ENCODE results near the gene NFU1.
A peak's percentile ranks its signal among the peaks of the same experiment; 100 is the strongest.

NFU1 gene

DNA sequence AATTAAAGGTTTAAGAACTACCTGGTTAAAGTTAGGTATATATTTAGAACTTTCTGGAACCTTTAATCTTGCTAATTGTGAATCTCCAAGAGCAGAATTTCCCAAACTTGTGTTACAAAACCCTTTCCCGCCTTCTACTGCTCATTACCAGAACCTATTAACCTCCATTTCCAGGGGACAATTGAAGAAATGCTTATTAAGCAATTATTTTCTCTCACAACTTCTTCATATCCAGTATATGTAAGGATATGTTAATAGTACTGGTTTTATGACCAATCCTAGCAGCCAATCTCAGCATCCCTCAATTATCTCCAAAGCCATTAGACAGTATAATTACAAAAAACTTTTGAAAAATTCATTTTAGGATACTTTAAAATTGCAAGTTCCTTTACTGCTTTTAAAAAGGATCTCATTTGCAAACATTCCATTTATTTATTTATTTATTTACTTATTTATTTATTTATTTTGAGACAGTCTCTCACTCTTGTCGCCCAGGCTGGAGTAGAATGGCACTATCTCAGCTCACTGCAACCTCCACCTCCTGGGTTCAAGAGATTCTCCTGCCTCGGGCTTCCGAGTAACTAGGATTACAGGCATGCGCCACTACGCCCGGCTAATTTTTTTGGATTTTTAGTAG is 53.9 kb downstream of the NFU1 start:
- H3K4me3 ChIP-seq (ENCODE audit: low read length) = no peak overlapping the region
- no peak for DNase-seq (ENCODE audit: low read depth)
- TF ChIP-seq CTCF (conservative IDR thresholded peaks at IDR 0.05; ENCODE audit: low read length) = no peak

DNA sequence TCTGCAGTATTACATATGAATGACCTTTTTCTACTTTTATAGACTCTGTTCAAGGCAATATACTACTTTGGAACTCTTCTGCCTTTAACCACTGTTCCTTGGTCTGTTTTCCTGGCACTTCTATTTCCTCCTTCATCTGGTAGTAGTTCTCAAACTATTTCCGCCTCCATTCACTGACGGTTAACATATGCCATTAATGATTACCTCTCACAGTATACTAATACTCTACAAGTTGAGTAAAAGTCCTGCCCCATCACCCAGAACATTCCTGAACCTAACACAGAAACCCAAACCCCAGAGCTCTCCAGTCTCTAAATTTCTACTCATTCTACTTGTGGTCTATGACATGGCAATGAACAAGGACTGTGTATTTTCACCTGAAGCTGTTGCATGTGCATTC is 54.7 kb downstream of the NFU1 start:
- TF ChIP-seq CTCF (conservative IDR thresholded peaks at IDR 0.05; ENCODE audit: low read length) = no peak
- peak; percentile 10 for DNase-seq (ENCODE audit: low read depth)
- no peak overlapping the region for H3K4me3 ChIP-seq (ENCODE audit: low read length)

DNA sequence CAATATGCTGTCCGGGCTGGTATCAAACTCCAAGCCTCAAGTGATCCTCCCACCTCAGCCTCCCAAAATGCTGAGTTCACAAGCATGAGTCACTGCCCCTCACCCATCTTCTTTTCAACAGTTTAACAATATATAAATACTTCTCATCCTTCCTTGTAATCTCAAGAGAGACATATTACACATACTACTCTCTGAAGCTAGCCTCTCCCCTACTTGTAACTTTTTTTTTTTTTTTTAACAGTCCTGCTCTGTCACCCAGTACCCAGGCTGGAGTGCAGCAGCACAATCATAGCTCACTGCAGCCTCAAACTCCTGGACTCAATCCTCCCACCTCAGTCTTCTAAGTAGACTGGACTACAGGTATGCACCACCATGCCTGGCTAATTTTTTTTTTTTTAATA is 55.9 kb downstream of the NFU1 start:
- peak; percentile 29 for DNase-seq (ENCODE audit: low read depth)
- no peak for TF ChIP-seq CTCF (conservative IDR thresholded peaks at IDR 0.05; ENCODE audit: low read length)
- no peak overlapping the region for H3K4me3 ChIP-seq (ENCODE audit: low read length)

- no peak overlapping the region for H3K4me3 ChIP-seq (ENCODE audit: low read length)
- peak; percentile 14 for DNase-seq (ENCODE audit: low read depth)
- no peak for TF ChIP-seq CTCF (conservative IDR thresholded peaks at IDR 0.05; ENCODE audit: low read length)
Measured at GRCh38 chr2:69380072-69380917, 56.9 kb downstream of the NFU1 start.

GRCh38 chr2:69376403-69376802 is 60.8 kb downstream of the NFU1 start:
- no peak for TF ChIP-seq CTCF (conservative IDR thresholded peaks at IDR 0.05; ENCODE audit: low read length)
- no peak for DNase-seq (ENCODE audit: low read depth)
- no peak overlapping the region for H3K4me3 ChIP-seq (ENCODE audit: low read length)

DNA sequence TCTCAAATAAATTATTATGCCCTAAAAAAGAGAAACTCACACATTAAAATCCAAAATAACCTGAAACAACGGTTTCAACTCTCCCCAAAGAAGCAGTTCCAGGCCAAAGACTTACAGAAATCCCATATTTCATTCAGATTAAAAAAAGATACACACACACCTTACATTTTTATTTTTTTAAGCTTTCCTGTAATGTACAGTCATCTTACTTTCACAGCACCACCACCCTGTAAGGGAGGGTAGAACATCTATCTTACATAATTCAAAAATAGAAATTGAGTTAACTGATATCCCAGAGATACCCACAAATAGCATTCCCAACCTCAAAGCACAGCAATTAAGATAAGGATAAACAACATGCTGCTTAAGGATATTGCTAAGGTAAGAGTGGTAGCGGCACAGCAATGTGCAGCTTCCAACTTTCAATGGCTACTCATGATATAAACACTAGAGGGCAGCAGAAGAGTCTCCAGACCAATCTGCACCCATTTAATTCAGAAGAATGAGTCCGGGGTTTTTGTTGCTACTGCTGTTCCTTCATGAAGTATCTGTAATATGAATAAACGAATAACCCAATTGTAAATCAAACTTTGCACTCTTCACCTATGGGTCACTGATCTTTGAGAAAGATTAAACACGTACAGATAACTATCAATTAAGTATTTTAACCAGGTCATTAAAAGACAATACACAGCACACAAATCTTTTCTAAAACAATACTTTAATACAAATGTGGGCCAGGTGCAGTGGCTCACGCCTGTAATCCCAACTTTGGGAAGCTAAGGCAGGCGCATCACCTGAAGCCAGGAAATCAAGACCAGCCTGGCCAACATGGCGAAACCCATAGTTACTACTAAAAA is 61.5 kb downstream of the NFU1 start:
- H3K4me3 ChIP-seq (ENCODE audit: low read length) = no peak overlapping the region
- peak; percentile 48 for TF ChIP-seq CTCF (conservative IDR thresholded peaks at IDR 0.05; ENCODE audit: low read length)
- peak; percentile 11 for DNase-seq (ENCODE audit: low read depth)

Data from AG10803 (cell line).